ENCODE results near the gene RFTN1. TPM values are rescaled to one million over a fixed set of nuclear protein-coding genes. Genes with fewer than 3 reads are reported as not detected.

Gene RFTN1
- total and polyA plus RNA-seq, 2 donors (not counting 3 experiments of a cell fraction or from before 2014, with no cell fraction given), result 40.3 to 43.3 TPM

- H3K4me3 ChIP-seq (replicated peaks in 1 of 3; ENCODE audit: insufficient read depth in 1 of 3, low read depth in 1 of 3, low read length in 3 of 3), result no peak overlapping the region
- ChIA-PET CTCF (no interaction called here), POLR2A (interaction anchor here (0.7 kb wide), 1 partner anchor 12 kb away, joined by 4 read pairs; no protein-coding TSS in a partner anchor)
- H3K36me3 ChIP-seq (ENCODE audit: control insufficient read depth in 2 of 2, extremely low read depth in 1 of 2, insufficient read depth in 2 of 2, low read length in 2 of 2), result no peaks in the 10 kb centered on the region
- DNase-seq (ENCODE audit: low read depth, low spot score) (no peak), FAIRE-seq (no peak)
- no peaks in the 10 kb centered on the region for H3K9me1 ChIP-seq (replicated peaks; ENCODE audit: control insufficient read depth, extremely low read depth, insufficient read depth, low read length)
- no peak for TF ChIP-seq POLR2A (IDR thresholded peaks at IDR 0.05; ENCODE audit: low read depth, low read length)
- no peaks in the 10 kb centered on the region for H3K27me3 ChIP-seq (ENCODE audit: control insufficient read depth in 2 of 2, insufficient read depth in 2 of 2, low read length in 2 of 2)
- dilution Hi-C loops (cut with MboI; ENCODE audit: extremely low pct_ligation_motif_present, low sequenced_read_pairs), result no loop called here
- H2AFZ ChIP-seq (ENCODE audit: low read depth, low read length), result no peak overlapping the region
- H3K4me2 ChIP-seq (ENCODE audit: insufficient read depth, low read length), result no peak overlapping the region
- no peaks in the 10 kb centered on the region for H3K4me1 ChIP-seq (ENCODE audit: control insufficient read depth, extremely low read depth, insufficient read depth, low read length)
- no peaks in the 10 kb centered on the region for H3K9me3 ChIP-seq (replicated peaks; ENCODE audit: control insufficient read depth, insufficient read depth, low read length)
- no peak overlapping the region for H3K9ac ChIP-seq (replicated peaks; ENCODE audit: extremely low read depth, insufficient read depth, low read length)
- H3K79me2 ChIP-seq (ENCODE audit: control insufficient read depth, insufficient read depth, low read length), result no peaks in the 10 kb centered on the region
- H3K27ac ChIP-seq (ENCODE audit: insufficient read depth, low read depth, low read length), result no peak overlapping the region
- intact Hi-C loops (cut with micrococcal nuclease), result no loop called here
- no TSS peak for BruUV-seq (replicated peaks)
- no peaks in the 10 kb centered on the region for H4K20me1 ChIP-seq (replicated peaks; ENCODE audit: control insufficient read depth, extremely low read depth, insufficient read depth, low read length)
Measured at GRCh38 chr3:16336825-16337224, 176.7 kb downstream of the RFTN1 start.

- POLR2A ChIA-PET, result no interaction called here
Measured at GRCh38 chr3:16335772-16336645, 177.5 kb downstream of the RFTN1 start.

More at GRCh38 chr3:16335772-16336645, 177.5 kb downstream of the RFTN1 start:
- BruUV-seq (replicated peaks), result no TSS peak
- Histone ChIP-seq H3K27ac (ENCODE audit: insufficient read depth, low read depth, low read length) (no peak overlapping the region), H3K9me1 (replicated peaks; ENCODE audit: control insufficient read depth, extremely low read depth, insufficient read depth, low read length) (no peaks in the 10 kb centered on the region), H3K27me3 (ENCODE audit: control insufficient read depth in 2 of 2, insufficient read depth in 2 of 2, low read length in 2 of 2) (no peaks in the 10 kb centered on the region), H3K9me3 (replicated peaks; ENCODE audit: control insufficient read depth, insufficient read depth, low read length) (no peaks in the 10 kb centered on the region), H3K4me3 (replicated peaks in 1 of 3; ENCODE audit: insufficient read depth in 1 of 3, low read depth in 1 of 3, low read length in 3 of 3) (no peak overlapping the region), H3K4me1 (ENCODE audit: control insufficient read depth, extremely low read depth, insufficient read depth, low read length) (no peaks in the 10 kb centered on the region), H3K36me3 (ENCODE audit: control insufficient read depth in 2 of 2, extremely low read depth in 1 of 2, insufficient read depth in 2 of 2, low read length in 2 of 2) (no peaks in the 10 kb centered on the region), H4K20me1 (replicated peaks; ENCODE audit: control insufficient read depth, extremely low read depth, insufficient read depth, low read length) (no peaks in the 10 kb centered on the region), H3K4me2 (ENCODE audit: insufficient read depth, low read length) (no peak overlapping the region), H3K9ac (replicated peaks; ENCODE audit: extremely low read depth, insufficient read depth, low read length) (no peak overlapping the region), H2AFZ (ENCODE audit: low read depth, low read length) (no peak overlapping the region), H3K79me2 (ENCODE audit: control insufficient read depth, insufficient read depth, low read length) (no peaks in the 10 kb centered on the region)
- TF ChIP-seq JUN (IDR thresholded peaks at IDR 0.05; ENCODE audit: borderline replicate concordance, insufficient read depth, insufficient read length, low read depth) (no peak), MAX (IDR thresholded peaks at IDR 0.05; ENCODE audit: insufficient read depth, insufficient read length) (no peak), POLR2AphosphoS5 (IDR thresholded peaks at IDR 0.05; ENCODE audit: insufficient read depth, low read depth, low read length) (no peak), EZH2 (IDR thresholded peaks at IDR 0.05; ENCODE audit: borderline replicate concordance, low read depth, low read length, severe bottlenecking) (no peak)
- intact Hi-C loops (cut with micrococcal nuclease), result no loop called here
- dilution Hi-C loops (cut with MboI; ENCODE audit: extremely low pct_ligation_motif_present, low sequenced_read_pairs), result no loop called here
- no peak for FAIRE-seq
- no peak for DNase-seq (ENCODE audit: low read depth, low spot score)
- CTCF ChIA-PET, result interaction anchor here (1.4 kb wide), 1 partner anchor 12 kb away, joined by 3 read pairs; no protein-coding TSS in a partner anchor
